ENCODE measurements around the gene ZNF354B.

GRCh38 chr5:178866946-178867345 lies 7.2 kb downstream of the ZNF354B start:
- no peak for TF ChIP-seq CTCF (conservative IDR thresholded peaks at IDR 0.05)
- no peak for TF ChIP-seq EZH2 (IDR thresholded peaks at IDR 0.05; ENCODE audit: low read depth)
